HEK293 (cell line): ENCODE measurements around the gene GAB3.

Experiments
- CTCF ChIA-PET: fragments of 350-600 bp; formaldehyde crosslinking; extraction: SDS; loops from one replicate; lab custom pipeline; 2021; ENCODE audit warnings: antibody characterized with exemption; lab: Yijun Ruan, JAX
- POLR2A ChIA-PET: fragments of 300-600 bp; formaldehyde crosslinking; extraction: SDS; loops from one replicate; lab custom pipeline; 2020; ENCODE audit warnings: antibody characterized with exemption, inconsistent platforms; lab: Yijun Ruan, JAX
- H3K27ac ChIP-seq: fragments of 200-500 bp; sonication (Bioruptor generic); 2 replicates; pipeline ENCODE4 v1.5.1; 2014; ENCODE audit warnings: low read depth, low read length, control low read depth, inconsistent platforms; ENCODE audit errors: extremely low read depth
- H3K36me3 ChIP-seq, 2 experiments: fragments of 200-500 bp in 1 of 2; sonication (Bioruptor generic) in 1 of 2; 1 replicate in 1 of 2; 2 replicates in 1 of 2; pipeline ENCODE4 v1.5.1; 2014 to 2017; ENCODE audit warnings: inconsistent platforms in 2 of 2, low read length in 2 of 2; ENCODE audit not compliant: control insufficient read depth in 2 of 2, insufficient read depth in 1 of 2
- H3K4me1 ChIP-seq: fragments of 200-500 bp; sonication (Bioruptor generic); 2 replicates; pipeline ENCODE4 v1.5.1; 2014; ENCODE audit warnings: mild to moderate bottlenecking, low read length, inconsistent platforms; ENCODE audit not compliant: control insufficient read depth, insufficient read depth
- H3K4me3 ChIP-seq: 2 replicates; pipeline ENCODE4 v1.5.1; 2011; ENCODE audit warnings: low read depth, mild to moderate bottlenecking, control low read depth, low read length, moderate library complexity
- H3K9me3 ChIP-seq: fragments of 200-500 bp; sonication (Bioruptor generic); 2 replicates; pipeline ENCODE4 v1.5.1; 2014; ENCODE audit warnings: low read depth, low read length, inconsistent platforms; ENCODE audit not compliant: control insufficient read depth, insufficient read depth
- GFI1B ChIP-seq: fragments of 450-650 bp; formaldehyde crosslinking; IDR thresholded peaks from 2 replicates; pipeline ENCODE4 v1.5.1; 2016; ENCODE audit warnings: missing biosample characterization, missing genetic modification characterization
- PRDM1 ChIP-seq: fragments of 450-650 bp; formaldehyde crosslinking; IDR thresholded peaks from 2 replicates; pipeline ENCODE4; 2016; ENCODE audit warnings: missing biosample characterization, missing genetic modification characterization
- WT1 ChIP-seq: fragments of 450-650 bp; formaldehyde crosslinking; IDR thresholded peaks from 2 replicates; pipeline ENCODE4 v1.5.1; 2016; ENCODE audit warnings: missing biosample characterization, missing genetic modification characterization
- ZBTB20 ChIP-seq: fragments of 450-650 bp; formaldehyde crosslinking; IDR thresholded peaks from 2 replicates; pipeline ENCODE4 v1.5.1; 2016; ENCODE audit warnings: missing biosample characterization, missing genetic modification characterization
- ZBTB44 ChIP-seq: fragments of 450-650 bp; IDR thresholded peaks from 2 replicates; pipeline ENCODE4 v1.5.1; 2018; ENCODE audit warnings: missing biosample characterization, mild to moderate bottlenecking, missing genetic modification characterization
- ZBTB8A ChIP-seq: fragments of 450-650 bp; formaldehyde crosslinking; IDR thresholded peaks from 2 replicates; pipeline ENCODE4 v1.5.1; 2016; ENCODE audit warnings: missing biosample characterization, missing genetic modification characterization
- ZNF112 ChIP-seq: fragments of 450-650 bp; formaldehyde crosslinking; IDR thresholded peaks from 2 replicates; pipeline ENCODE4 v1.5.0; 2017; ENCODE audit warnings: missing biosample characterization, missing genetic modification characterization
- ZNF132 ChIP-seq: fragments of 450-650 bp; formaldehyde crosslinking; IDR thresholded peaks from 2 replicates; pipeline ENCODE4 v1.5.1; 2017; ENCODE audit warnings: missing biosample characterization, missing genetic modification characterization, borderline replicate concordance
- ZNF157 ChIP-seq: fragments of 450-650 bp; formaldehyde crosslinking; IDR thresholded peaks from 2 replicates; pipeline ENCODE4 v1.5.1; 2016; ENCODE audit warnings: missing biosample characterization, missing genetic modification characterization
- ZNF2 ChIP-seq: fragments of 450-650 bp; formaldehyde crosslinking; IDR thresholded peaks from 2 replicates; pipeline ENCODE4 v1.5.1; 2016; ENCODE audit warnings: missing biosample characterization, missing genetic modification characterization
- ZNF202 ChIP-seq: fragments of 450-650 bp; formaldehyde crosslinking; IDR thresholded peaks from 2 replicates; pipeline ENCODE4 v1.5.1; 2016; ENCODE audit warnings: missing biosample characterization, missing genetic modification characterization, borderline replicate concordance
- ZNF248 ChIP-seq: fragments of 450-650 bp; formaldehyde crosslinking; IDR thresholded peaks from 2 replicates; pipeline ENCODE4 v1.5.1; 2017; ENCODE audit warnings: missing biosample characterization, missing genetic modification characterization
- ZNF302 ChIP-seq: fragments of 450-650 bp; formaldehyde crosslinking; IDR thresholded peaks from 2 replicates; pipeline ENCODE4 v1.5.1; 2016; ENCODE audit warnings: missing biosample characterization, missing genetic modification characterization, low read depth
- ZNF335 ChIP-seq: fragments of 450-650 bp; formaldehyde crosslinking; conservative IDR thresholded peaks from 2 replicates; pipeline ENCODE4 v1.5.1; 2016; ENCODE audit warnings: missing biosample characterization, missing genetic modification characterization
- ZNF398 ChIP-seq: fragments of 450-650 bp; formaldehyde crosslinking; IDR thresholded peaks from 2 replicates; pipeline ENCODE4 v1.5.1; 2017; ENCODE audit warnings: missing biosample characterization, missing genetic modification characterization
- ZNF416 ChIP-seq: fragments of 450-650 bp; formaldehyde crosslinking; IDR thresholded peaks from 2 replicates; pipeline ENCODE4 v1.5.1; 2016; ENCODE audit warnings: missing biosample characterization, missing genetic modification characterization
- ZNF423 ChIP-seq: fragments of 450-650 bp; formaldehyde crosslinking; IDR thresholded peaks from 2 replicates; pipeline ENCODE4 v1.5.1; 2016; ENCODE audit warnings: missing biosample characterization, missing genetic modification characterization
- ZNF501 ChIP-seq: fragments of 450-650 bp; formaldehyde crosslinking; IDR thresholded peaks from 2 replicates; pipeline ENCODE4 v1.5.1; 2016; ENCODE audit warnings: missing biosample characterization, missing genetic modification characterization
- ZNF571 ChIP-seq: fragments of 450-650 bp; formaldehyde crosslinking; IDR thresholded peaks from 2 replicates; pipeline ENCODE4 v1.5.0; 2017; ENCODE audit warnings: missing biosample characterization, missing genetic modification characterization
- ZNF600 ChIP-seq: fragments of 450-650 bp; formaldehyde crosslinking; IDR thresholded peaks from 2 replicates; pipeline ENCODE4 v1.5.1; 2016; ENCODE audit warnings: missing biosample characterization, missing genetic modification characterization
- ZNF645 ChIP-seq: fragments of 450-650 bp; formaldehyde crosslinking; IDR thresholded peaks from 2 replicates; pipeline ENCODE4; 2016; ENCODE audit warnings: missing biosample characterization, missing genetic modification characterization
- ZNF660 ChIP-seq: fragments of 450-650 bp; IDR thresholded peaks from 2 replicates; pipeline ENCODE4 v1.5.1; 2018; ENCODE audit warnings: missing biosample characterization, mild to moderate bottlenecking, missing genetic modification characterization
- ZNF670 ChIP-seq: fragments of 450-650 bp; formaldehyde crosslinking; IDR thresholded peaks from 2 replicates; pipeline ENCODE4 v1.5.1; 2016; ENCODE audit warnings: missing biosample characterization, missing genetic modification characterization, low read depth
- TF ChIP-seq, protein P1 (sequence below): fragments of 450-650 bp; formaldehyde crosslinking; IDR thresholded peaks from 2 replicates; pipeline ENCODE4 v1.5.1; 2017; ENCODE audit warnings: missing biosample characterization, mild to moderate bottlenecking, missing genetic modification characterization, moderate library complexity
- TF ChIP-seq, protein P2 (sequence below): fragments of 450-650 bp; formaldehyde crosslinking; IDR thresholded peaks from 2 replicates; pipeline ENCODE4 v1.5.1; 2016; ENCODE audit warnings: missing biosample characterization, missing genetic modification characterization, borderline replicate concordance
- TF ChIP-seq, protein P3 (sequence below): fragments of 450-650 bp; formaldehyde crosslinking; IDR thresholded peaks from 2 replicates; pipeline ENCODE4 v1.5.1; 2016; ENCODE audit warnings: missing biosample characterization, missing genetic modification characterization

Gene GAB3

DNA sequence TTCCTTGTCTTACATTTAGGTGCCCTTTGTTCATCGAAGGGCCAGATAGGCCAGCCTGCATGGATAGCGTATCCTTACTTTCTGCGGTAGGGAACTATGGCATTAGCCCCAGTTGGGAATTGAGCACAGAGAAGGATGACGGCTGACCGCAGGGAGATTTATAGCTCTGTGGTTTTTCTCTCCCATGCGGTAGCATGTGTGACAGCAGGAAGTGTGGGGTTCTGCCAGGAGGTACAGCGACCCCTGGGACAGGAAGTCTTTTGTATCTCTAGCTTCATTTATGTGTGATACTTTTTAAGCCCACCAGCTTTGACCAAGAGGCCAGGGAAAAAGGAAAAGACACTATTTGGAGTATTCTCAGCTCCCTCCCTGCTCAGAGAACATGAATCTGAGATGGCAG, 33.1 kb downstream of the GAB3 start:
- Histone ChIP-seq H3K4me1 (peaks cover 5% of the 10 kb centered on the region; the same call in 1 of the 2 replicates), H3K4me3 (no peak overlapping the region), H3K36me3 (no peaks in the 10 kb centered on the region), H3K9me3 (no peaks in the 10 kb centered on the region), H3K27ac (no peak overlapping the region)
- ChIA-PET POLR2A (interaction anchor here (1.2 to 1.8 kb wide), 2 partner anchors 14 to 31 kb away, joined by 3 to 4 read pairs; no protein-coding TSS in a partner anchor), CTCF (interaction anchor here (0.5 to 3.4 kb wide), 10 partner anchors 10 to 1752 kb away, joined by 3 to 50 read pairs (median 5); no protein-coding TSS in a partner anchor)
- TF ChIP-seq, protein P1, sequence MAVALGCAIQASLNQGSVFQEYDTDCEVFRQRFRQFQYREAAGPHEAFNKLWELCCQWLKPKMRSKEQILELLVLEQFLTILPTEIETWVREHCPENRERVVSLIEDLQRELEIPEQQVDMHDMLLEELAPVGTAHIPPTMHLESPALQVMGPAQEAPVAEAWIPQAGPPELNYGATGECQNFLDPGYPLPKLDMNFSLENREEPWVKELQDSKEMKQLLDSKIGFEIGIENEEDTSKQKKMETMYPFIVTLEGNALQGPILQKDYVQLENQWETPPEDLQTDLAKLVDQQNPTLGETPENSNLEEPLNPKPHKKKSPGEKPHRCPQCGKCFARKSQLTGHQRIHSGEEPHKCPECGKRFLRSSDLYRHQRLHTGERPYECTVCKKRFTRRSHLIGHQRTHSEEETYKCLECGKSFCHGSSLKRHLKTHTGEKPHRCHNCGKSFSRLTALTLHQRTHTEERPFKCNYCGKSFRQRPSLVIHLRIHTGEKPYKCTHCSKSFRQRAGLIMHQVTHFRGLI (tag by site-specific recombination): no peak
- TF ChIP-seq ZNF670 (tag by site-specific recombination) (no peak), ZNF645 (tag by site-specific recombination) (no peak), ZNF302 (tag by site-specific recombination) (no peak), ZNF2 (tag by site-specific recombination) (no peak), ZNF416 (tag by site-specific recombination) (no peak), ZNF202 (tag by site-specific recombination) (no peak), ZNF335 (tag by site-specific recombination) (no peak), ZNF157 (tag by site-specific recombination) (no peak), ZNF248 (tag by site-specific recombination) (no peak), ZBTB44 (tag by site-specific recombination) (no peak), ZNF600 (tag by site-specific recombination) (peak; percentile 67), GFI1B (tag by site-specific recombination) (no peak), ZNF501 (tag by site-specific recombination) (no peak), PRDM1 (tag by site-specific recombination) (no peak), WT1 (tag by site-specific recombination) (no peak), ZNF398 (tag by site-specific recombination) (no peak), ZBTB20 (tag by site-specific recombination) (no peak), ZBTB8A (tag by site-specific recombination) (no peak), ZNF660 (peak; percentile 23; the same call in 1 of the 2 replicates), ZNF132 (no peak), ZNF112 (tag by site-specific recombination) (no peak), ZNF571 (tag by site-specific recombination) (no peak), ZNF423 (tag by site-specific recombination) (no peak)
- TF ChIP-seq, protein P2, sequence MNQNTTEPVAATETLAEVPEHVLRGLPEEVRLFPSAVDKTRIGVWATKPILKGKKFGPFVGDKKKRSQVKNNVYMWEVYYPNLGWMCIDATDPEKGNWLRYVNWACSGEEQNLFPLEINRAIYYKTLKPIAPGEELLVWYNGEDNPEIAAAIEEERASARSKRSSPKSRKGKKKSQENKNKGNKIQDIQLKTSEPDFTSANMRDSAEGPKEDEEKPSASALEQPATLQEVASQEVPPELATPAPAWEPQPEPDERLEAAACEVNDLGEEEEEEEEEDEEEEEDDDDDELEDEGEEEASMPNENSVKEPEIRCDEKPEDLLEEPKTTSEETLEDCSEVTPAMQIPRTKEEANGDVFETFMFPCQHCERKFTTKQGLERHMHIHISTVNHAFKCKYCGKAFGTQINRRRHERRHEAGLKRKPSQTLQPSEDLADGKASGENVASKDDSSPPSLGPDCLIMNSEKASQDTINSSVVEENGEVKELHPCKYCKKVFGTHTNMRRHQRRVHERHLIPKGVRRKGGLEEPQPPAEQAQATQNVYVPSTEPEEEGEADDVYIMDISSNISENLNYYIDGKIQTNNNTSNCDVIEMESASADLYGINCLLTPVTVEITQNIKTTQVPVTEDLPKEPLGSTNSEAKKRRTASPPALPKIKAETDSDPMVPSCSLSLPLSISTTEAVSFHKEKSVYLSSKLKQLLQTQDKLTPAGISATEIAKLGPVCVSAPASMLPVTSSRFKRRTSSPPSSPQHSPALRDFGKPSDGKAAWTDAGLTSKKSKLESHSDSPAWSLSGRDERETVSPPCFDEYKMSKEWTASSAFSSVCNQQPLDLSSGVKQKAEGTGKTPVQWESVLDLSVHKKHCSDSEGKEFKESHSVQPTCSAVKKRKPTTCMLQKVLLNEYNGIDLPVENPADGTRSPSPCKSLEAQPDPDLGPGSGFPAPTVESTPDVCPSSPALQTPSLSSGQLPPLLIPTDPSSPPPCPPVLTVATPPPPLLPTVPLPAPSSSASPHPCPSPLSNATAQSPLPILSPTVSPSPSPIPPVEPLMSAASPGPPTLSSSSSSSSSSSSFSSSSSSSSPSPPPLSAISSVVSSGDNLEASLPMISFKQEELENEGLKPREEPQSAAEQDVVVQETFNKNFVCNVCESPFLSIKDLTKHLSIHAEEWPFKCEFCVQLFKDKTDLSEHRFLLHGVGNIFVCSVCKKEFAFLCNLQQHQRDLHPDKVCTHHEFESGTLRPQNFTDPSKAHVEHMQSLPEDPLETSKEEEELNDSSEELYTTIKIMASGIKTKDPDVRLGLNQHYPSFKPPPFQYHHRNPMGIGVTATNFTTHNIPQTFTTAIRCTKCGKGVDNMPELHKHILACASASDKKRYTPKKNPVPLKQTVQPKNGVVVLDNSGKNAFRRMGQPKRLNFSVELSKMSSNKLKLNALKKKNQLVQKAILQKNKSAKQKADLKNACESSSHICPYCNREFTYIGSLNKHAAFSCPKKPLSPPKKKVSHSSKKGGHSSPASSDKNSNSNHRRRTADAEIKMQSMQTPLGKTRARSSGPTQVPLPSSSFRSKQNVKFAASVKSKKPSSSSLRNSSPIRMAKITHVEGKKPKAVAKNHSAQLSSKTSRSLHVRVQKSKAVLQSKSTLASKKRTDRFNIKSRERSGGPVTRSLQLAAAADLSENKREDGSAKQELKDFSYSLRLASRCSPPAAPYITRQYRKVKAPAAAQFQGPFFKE (tag by site-specific recombination): no peak
- TF ChIP-seq, protein P3, sequence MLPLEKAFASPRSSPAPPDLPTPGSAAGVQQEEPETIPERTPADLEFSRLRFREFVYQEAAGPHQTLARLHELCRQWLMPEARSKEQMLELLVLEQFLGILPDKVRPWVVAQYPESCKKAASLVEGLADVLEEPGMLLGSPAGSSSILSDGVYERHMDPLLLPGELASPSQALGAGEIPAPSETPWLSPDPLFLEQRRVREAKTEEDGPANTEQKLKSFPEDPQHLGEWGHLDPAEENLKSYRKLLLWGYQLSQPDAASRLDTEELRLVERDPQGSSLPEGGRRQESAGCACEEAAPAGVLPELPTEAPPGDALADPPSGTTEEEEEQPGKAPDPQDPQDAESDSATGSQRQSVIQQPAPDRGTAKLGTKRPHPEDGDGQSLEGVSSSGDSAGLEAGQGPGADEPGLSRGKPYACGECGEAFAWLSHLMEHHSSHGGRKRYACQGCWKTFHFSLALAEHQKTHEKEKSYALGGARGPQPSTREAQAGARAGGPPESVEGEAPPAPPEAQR: no peak
